ENCODE measurements around the gene CCSER1.
"Not testable (repeated sequence)": the region's sequence is repeated elsewhere in the genome, so short reads cannot be mapped to it uniquely, and the experiment has no call there.

DNA sequence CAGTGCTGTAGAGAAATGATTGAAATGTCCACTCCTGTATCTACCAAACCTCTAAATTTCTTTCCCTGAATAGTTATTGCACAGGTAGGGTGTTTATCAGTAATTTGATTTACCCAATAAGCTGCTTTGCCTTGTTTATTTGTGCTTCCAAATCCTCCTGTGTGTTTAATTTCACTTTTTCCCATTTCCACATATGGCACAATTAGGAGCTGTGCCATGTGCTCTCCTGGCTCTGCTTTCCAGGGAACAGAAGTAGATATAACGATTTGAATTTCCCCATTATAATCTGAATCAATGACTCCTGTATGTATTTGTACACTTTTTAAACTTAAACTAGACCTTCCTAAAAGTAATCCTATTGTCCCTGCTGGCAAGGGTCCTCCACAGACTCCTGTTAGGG is 1057.9 kb downstream of the CCSER1 start:
- TF ChIP-seq, protein P1, sequence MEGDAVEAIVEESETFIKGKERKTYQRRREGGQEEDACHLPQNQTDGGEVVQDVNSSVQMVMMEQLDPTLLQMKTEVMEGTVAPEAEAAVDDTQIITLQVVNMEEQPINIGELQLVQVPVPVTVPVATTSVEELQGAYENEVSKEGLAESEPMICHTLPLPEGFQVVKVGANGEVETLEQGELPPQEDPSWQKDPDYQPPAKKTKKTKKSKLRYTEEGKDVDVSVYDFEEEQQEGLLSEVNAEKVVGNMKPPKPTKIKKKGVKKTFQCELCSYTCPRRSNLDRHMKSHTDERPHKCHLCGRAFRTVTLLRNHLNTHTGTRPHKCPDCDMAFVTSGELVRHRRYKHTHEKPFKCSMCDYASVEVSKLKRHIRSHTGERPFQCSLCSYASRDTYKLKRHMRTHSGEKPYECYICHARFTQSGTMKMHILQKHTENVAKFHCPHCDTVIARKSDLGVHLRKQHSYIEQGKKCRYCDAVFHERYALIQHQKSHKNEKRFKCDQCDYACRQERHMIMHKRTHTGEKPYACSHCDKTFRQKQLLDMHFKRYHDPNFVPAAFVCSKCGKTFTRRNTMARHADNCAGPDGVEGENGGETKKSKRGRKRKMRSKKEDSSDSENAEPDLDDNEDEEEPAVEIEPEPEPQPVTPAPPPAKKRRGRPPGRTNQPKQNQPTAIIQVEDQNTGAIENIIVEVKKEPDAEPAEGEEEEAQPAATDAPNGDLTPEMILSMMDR (conservative IDR thresholded peaks at IDR 0.05; ENCODE audit: low read depth in 2 of 2), result not testable (repeated sequence)
- TF ChIP-seq EZH2 (IDR thresholded peaks at IDR 0.05; ENCODE audit: low read depth, unreplicated experiment); POLR2AphosphoS5 (IDR thresholded peaks at IDR 0.05; ENCODE audit: low read depth); EZH2phosphoT487 (IDR thresholded peaks at IDR 0.05; ENCODE audit: unreplicated experiment); JUNB (IDR thresholded peaks at IDR 0.05; ENCODE audit: unreplicated experiment); NANOG (IDR thresholded peaks at IDR 0.05; ENCODE audit: borderline replicate concordance); CREB1 (CRISPR knock-in tag; IDR thresholded peaks at IDR 0.05; ENCODE audit: low read depth); ZNF114 (CRISPR knock-in tag; IDR thresholded peaks at IDR 0.05); ZNF331 (CRISPR knock-in tag; IDR thresholded peaks at IDR 0.05; ENCODE audit: low read depth); STAT1 (IDR thresholded peaks at IDR 0.05; ENCODE audit: unreplicated experiment): not testable (repeated sequence)
- TF ChIP-seq, protein P2, sequence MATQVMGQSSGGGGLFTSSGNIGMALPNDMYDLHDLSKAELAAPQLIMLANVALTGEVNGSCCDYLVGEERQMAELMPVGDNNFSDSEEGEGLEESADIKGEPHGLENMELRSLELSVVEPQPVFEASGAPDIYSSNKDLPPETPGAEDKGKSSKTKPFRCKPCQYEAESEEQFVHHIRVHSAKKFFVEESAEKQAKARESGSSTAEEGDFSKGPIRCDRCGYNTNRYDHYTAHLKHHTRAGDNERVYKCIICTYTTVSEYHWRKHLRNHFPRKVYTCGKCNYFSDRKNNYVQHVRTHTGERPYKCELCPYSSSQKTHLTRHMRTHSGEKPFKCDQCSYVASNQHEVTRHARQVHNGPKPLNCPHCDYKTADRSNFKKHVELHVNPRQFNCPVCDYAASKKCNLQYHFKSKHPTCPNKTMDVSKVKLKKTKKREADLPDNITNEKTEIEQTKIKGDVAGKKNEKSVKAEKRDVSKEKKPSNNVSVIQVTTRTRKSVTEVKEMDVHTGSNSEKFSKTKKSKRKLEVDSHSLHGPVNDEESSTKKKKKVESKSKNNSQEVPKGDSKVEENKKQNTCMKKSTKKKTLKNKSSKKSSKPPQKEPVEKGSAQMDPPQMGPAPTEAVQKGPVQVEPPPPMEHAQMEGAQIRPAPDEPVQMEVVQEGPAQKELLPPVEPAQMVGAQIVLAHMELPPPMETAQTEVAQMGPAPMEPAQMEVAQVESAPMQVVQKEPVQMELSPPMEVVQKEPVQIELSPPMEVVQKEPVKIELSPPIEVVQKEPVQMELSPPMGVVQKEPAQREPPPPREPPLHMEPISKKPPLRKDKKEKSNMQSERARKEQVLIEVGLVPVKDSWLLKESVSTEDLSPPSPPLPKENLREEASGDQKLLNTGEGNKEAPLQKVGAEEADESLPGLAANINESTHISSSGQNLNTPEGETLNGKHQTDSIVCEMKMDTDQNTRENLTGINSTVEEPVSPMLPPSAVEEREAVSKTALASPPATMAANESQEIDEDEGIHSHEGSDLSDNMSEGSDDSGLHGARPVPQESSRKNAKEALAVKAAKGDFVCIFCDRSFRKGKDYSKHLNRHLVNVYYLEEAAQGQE (IDR thresholded peaks at IDR 0.05; ENCODE audit: unreplicated experiment), result not testable (repeated sequence)
- TF ChIP-seq, protein P3, sequence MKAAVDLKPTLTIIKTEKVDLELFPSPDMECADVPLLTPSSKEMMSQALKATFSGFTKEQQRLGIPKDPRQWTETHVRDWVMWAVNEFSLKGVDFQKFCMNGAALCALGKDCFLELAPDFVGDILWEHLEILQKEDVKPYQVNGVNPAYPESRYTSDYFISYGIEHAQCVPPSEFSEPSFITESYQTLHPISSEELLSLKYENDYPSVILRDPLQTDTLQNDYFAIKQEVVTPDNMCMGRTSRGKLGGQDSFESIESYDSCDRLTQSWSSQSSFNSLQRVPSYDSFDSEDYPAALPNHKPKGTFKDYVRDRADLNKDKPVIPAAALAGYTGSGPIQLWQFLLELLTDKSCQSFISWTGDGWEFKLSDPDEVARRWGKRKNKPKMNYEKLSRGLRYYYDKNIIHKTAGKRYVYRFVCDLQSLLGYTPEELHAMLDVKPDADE (IDR thresholded peaks at IDR 0.05), result not testable (repeated sequence)
